LNCaP clone FGC (cell line): ENCODE measurements around the gene TM9SF4.

Experiments
- DNase-seq: peaks from one replicate; pipeline ENCODE4 v3.0.0-alpha.2; 2011; ENCODE audit warnings: low read depth
- H3K4me3 ChIP-seq: 2 replicates; pipeline ENCODE4 v1.5.1; 2011; ENCODE audit warnings: mild to moderate bottlenecking, low read depth, low read length, control low read depth
- TF ChIP-seq, protein P1 (sequence below): IDR thresholded peaks from 2 replicates; pipeline ENCODE4 v1.5.1; 2012; ENCODE audit warnings: mild to moderate bottlenecking; ENCODE audit not compliant: control insufficient read depth, insufficient read depth; ENCODE audit errors: extremely low read depth

The TM9SF4 gene

DNA sequence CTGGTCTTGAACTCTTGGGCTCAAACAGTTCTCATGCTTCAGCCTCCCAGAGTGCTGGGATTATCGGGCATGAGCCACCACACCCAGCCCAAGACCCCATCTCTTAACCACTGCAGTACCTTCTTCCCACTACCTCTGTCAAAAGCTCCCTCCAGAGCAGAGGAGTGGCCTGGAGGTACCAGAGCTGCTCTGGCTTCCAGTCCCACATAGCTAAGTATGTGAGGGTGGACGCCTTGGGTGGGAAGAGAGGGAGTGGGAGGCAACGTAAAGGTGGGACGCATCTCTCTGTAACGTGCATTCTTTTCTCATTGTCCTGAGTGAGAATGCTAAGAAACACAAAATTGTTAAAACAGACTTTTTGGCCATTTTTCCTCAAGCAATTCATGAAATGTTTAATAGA is 24.5 kb downstream of the TM9SF4 start:
- no peak overlapping the region for H3K4me3 ChIP-seq
- TF ChIP-seq, protein P1, sequence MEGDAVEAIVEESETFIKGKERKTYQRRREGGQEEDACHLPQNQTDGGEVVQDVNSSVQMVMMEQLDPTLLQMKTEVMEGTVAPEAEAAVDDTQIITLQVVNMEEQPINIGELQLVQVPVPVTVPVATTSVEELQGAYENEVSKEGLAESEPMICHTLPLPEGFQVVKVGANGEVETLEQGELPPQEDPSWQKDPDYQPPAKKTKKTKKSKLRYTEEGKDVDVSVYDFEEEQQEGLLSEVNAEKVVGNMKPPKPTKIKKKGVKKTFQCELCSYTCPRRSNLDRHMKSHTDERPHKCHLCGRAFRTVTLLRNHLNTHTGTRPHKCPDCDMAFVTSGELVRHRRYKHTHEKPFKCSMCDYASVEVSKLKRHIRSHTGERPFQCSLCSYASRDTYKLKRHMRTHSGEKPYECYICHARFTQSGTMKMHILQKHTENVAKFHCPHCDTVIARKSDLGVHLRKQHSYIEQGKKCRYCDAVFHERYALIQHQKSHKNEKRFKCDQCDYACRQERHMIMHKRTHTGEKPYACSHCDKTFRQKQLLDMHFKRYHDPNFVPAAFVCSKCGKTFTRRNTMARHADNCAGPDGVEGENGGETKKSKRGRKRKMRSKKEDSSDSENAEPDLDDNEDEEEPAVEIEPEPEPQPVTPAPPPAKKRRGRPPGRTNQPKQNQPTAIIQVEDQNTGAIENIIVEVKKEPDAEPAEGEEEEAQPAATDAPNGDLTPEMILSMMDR = no peak
- no peak for DNase-seq

DNA sequence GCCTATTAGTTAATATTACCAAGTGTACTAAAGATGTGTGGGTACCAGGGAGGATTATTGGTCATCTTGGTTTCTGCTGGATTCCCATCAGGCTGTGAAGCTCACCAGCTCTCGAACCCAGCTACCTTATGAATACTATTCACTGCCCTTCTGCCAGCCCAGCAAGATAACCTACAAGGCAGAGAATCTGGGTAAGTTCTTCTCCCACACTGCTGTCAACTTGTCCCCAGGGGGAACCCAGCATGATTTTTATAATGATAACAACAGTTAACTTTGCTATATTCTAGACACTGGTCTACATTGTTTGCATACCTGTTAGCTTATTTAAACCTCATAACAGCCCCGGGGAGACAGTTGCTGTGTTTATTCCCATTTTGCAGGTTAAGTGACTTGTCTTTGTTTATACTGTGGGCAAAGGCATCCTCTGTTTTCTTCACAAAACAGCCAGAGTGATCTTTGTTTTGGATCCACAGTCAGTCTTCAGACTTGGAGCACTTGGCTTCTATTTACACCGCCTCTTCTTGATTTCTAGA is 26.5 kb downstream of the TM9SF4 start:
- DNase-seq = no peak

DNA sequence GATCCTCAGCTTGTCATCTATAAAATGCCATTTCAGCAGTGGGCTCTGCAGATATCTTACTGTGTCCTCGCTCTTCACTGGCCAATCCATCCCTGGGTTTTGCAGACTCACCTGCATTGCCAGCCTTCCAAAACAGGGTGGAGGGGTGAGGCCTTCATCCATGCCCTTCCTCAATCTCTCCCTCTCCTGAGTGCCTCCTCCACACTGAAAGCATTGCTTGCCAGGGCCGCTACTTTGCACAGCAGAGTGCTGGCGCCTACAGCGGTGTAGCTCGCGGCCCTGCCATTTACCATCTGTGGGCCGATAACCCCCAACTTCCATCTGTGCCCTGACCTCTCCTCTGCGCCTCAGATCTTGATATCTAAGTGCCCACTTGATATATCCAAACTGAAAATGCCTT is 29.4 kb downstream of the TM9SF4 start:
- no peak overlapping the region for H3K4me3 ChIP-seq
- DNase-seq = no peak
- TF ChIP-seq, protein P1 = no peak

More for the DNA sequence above, 26.5 kb downstream of the TM9SF4 start:
- TF ChIP-seq, protein P1 = no peak
- no peak overlapping the region for H3K4me3 ChIP-seq

DNA sequence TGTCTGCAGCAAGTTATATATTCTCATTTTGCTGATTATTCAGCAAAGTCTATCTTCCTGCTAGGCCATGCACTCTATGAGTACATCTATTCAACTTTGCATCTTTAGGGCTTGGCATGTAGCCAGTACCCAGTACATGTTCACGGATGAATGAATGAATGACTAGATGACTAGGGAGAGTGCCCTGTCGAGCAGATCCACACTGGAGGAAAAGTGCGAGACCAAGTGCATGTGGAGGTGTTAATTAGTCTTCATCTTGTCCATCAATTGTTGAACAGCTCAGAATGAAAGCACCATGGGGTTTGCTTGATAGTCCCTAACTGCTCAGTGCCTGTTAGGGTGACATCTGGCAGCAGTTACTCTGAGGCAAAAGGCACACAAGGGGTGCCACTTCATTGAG is 30.4 kb downstream of the TM9SF4 start:
- no peak overlapping the region for H3K4me3 ChIP-seq
- TF ChIP-seq, protein P1 = no peak
- DNase-seq = no peak

DNA sequence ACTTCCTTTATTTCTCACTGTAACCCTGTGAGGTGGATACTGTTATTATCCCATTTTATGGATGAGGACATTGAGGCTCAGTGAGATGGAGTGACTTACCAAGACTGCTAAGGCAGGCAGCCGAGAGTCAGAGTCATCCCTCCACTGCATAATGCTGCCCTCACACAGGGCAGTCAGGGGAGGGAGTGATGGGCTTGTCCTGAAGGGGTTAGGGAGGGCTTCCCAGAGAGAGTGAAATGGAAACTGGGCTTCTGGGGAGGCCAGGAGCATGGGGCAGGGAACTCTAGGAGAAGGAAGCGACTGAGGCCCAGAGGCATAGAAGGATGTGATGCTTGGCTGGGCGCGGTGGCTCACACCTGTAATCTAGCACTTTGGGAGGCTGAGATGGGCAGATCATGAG is 31.1 kb downstream of the TM9SF4 start:
- no peak overlapping the region for H3K4me3 ChIP-seq
- TF ChIP-seq, protein P1 = no peak

DNA sequence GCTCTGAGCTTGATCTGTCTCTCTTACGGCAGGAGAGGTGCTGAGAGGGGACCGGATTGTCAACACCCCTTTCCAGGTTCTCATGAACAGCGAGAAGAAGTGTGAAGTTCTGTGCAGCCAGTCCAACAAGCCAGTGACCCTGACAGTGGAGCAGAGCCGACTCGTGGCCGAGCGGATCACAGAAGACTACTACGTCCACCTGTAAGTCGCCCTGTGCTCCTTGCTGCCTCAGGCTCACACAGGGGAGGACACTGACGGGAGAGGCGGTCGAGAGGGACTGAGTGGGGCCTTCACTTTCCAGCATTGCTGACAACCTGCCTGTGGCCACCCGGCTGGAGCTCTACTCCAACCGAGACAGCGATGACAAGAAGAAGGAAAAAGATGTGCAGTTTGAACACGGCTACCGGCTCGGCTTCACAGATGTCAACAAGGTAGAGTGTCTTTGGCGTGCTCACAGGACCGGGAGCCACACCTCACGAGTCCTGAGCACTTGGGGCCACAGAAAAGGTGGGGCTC is 32.0 kb downstream of the TM9SF4 start:
- TF ChIP-seq, protein P1 = no peak
- DNase-seq = no peak
- no peak overlapping the region for H3K4me3 ChIP-seq

More for the DNA sequence above, 31.1 kb downstream of the TM9SF4 start:
- no peak for DNase-seq

DNA sequence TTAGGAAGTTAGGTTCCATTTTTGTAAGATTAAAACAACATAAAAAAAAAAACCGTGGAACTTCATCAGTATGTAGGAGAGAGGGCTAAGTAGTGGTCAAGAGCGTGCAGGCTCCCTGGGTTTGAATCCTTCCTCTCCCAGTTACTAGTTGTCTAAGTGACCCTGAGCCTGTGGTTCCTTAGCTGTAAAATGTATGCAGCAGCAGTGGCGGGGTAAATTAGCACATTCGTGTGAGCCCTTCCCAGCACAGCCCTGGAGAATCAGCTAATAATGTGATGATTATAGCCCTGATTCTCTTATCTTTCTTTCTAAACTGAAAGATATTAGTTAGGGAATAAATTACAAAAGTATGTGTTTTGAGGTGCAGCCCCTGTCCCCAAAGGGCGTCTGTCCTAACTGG is 32.6 kb downstream of the TM9SF4 start:
- H3K4me3 ChIP-seq = no peak overlapping the region
- TF ChIP-seq, protein P1 = no peak
- DNase-seq = no peak
